Mammary epithelial cell (primary cell): ENCODE data around the gene BTBD9.

Experiments used
- CTCF ChIP-seq, 2 donors: IDR thresholded peaks in 1 of 2; conservative IDR thresholded peaks in 1 of 2; 2 replicates each; pipeline ENCODE4 v1.5.1; 2011 to 2012; ENCODE audit warnings: inconsistent platforms in 2 of 2, low read length in 2 of 2, mild to moderate bottlenecking in 2 of 2, control low read depth in 1 of 2, low read depth in 1 of 2; ENCODE audit not compliant: insufficient read depth in 1 of 2; ENCODE audit errors: extremely low read depth in 1 of 2
- EZH2 ChIP-seq: IDR thresholded peaks from 2 replicates; pipeline ENCODE4 v1.6.1; 2012; ENCODE audit warnings: low read length, inconsistent platforms, borderline replicate concordance

GRCh38 chr6:38673397-38674165, 33.9 kb upstream of the BTBD9 start:
- TF ChIP-seq CTCF (conservative IDR thresholded peaks at IDR 0.05 in 1 of 2, IDR thresholded peaks at IDR 0.05 in 1 of 2; ENCODE audit: extremely low read depth in 1 of 2, insufficient read depth in 1 of 2, low read depth in 1 of 2, low read length in 2 of 2) (no peak), EZH2 (no peak)
